DOHH2 (cell line): Measurements from ENCODE around the gene ZBTB7C.

Experiments used
- H3F3A ChIP-seq: fragments of 200-600 bp; sonication (generic), shearing (Covaris generic); 2 replicates; pipeline ENCODE4 v1.6.0; 2016; ENCODE audit warnings: antibody characterized with exemption, mild to moderate bottlenecking; ENCODE audit not compliant: control insufficient read depth, insufficient read depth
- H3K27ac ChIP-seq: fragments of 200-600 bp; sonication (generic); 2 replicates; pipeline ENCODE4 v1.5.1; 2014; ENCODE audit warnings: low read depth, mild to moderate bottlenecking, low read length, moderate library complexity
- H3K27me3 ChIP-seq: fragments of 200-600 bp; sonication (generic); 2 replicates; pipeline ENCODE4 v1.6.1; 2014; ENCODE audit warnings: mild to moderate bottlenecking, low read length, mixed read lengths; ENCODE audit not compliant: control insufficient read depth
- H3K36me3 ChIP-seq: fragments of 200-600 bp; sonication (generic); 2 replicates; pipeline ENCODE4 v1.6.1; 2014; ENCODE audit warnings: mild to moderate bottlenecking, low read length, moderate library complexity, mixed read lengths; ENCODE audit not compliant: control insufficient read depth
- H3K4me1 ChIP-seq: fragments of 200-600 bp; sonication (generic); 2 replicates; pipeline ENCODE4 v1.6.1; 2014; ENCODE audit warnings: mild to moderate bottlenecking, low read length, mixed read lengths; ENCODE audit not compliant: control insufficient read depth
- H3K4me2 ChIP-seq: fragments of 200-600 bp; sonication (generic); 2 replicates; pipeline ENCODE4 v1.6.0; 2014; ENCODE audit warnings: mild to moderate bottlenecking, low read length, moderate library complexity
- H3K4me3 ChIP-seq: fragments of 200-600 bp; sonication (generic); 2 replicates; pipeline ENCODE4 v1.5.1; 2014; ENCODE audit warnings: mild to moderate bottlenecking, low read length, mixed read lengths
- H3K79me2 ChIP-seq: fragments of 200-600 bp; sonication (generic); 2 replicates; pipeline ENCODE4 v1.6.1; 2014; ENCODE audit warnings: mild to moderate bottlenecking, low read length, mixed read lengths; ENCODE audit not compliant: control insufficient read depth
- H3K9me2 ChIP-seq: fragments of 200-600 bp; sonication (generic); replicated peaks from 2 replicates; pipeline ENCODE4 v1.6.1; 2014; ENCODE audit warnings: mild to moderate bottlenecking, low read length, mixed read lengths; ENCODE audit not compliant: control insufficient read depth
- H3K9me3 ChIP-seq: fragments of 200-600 bp; sonication (generic); 2 replicates; pipeline ENCODE4 v1.6.1; 2014; ENCODE audit warnings: antibody characterized with exemption, low read length, mixed read lengths; ENCODE audit not compliant: control insufficient read depth, insufficient read depth
- H4K20me1 ChIP-seq: fragments of 200-600 bp; sonication (generic); 2 replicates; pipeline ENCODE4 v1.6.0; 2014; ENCODE audit warnings: low read depth, mild to moderate bottlenecking, antibody characterized with exemption, low read length, moderate library complexity; ENCODE audit not compliant: control insufficient read depth, insufficient read depth
- EZH2phosphoT487 ChIP-seq: fragments of 200-600 bp; sonication (generic); IDR thresholded peaks from 2 replicates; pipeline ENCODE4 v1.6.1; 2017; ENCODE audit warnings: borderline replicate concordance, mild to moderate bottlenecking, antibody characterized with exemption, low read length, moderate library complexity, mixed read lengths
- TF ChIP-seq, protein P1 (sequence below): fragments of 200-600 bp; sonication (generic); IDR thresholded peaks from one replicate; pipeline ENCODE4 v1.5.1; 2014; ENCODE audit warnings: antibody characterized with exemption, mild to moderate bottlenecking, low read depth, low read length; ENCODE audit not compliant: poor library complexity, severe bottlenecking

The ZBTB7C gene

DNA sequence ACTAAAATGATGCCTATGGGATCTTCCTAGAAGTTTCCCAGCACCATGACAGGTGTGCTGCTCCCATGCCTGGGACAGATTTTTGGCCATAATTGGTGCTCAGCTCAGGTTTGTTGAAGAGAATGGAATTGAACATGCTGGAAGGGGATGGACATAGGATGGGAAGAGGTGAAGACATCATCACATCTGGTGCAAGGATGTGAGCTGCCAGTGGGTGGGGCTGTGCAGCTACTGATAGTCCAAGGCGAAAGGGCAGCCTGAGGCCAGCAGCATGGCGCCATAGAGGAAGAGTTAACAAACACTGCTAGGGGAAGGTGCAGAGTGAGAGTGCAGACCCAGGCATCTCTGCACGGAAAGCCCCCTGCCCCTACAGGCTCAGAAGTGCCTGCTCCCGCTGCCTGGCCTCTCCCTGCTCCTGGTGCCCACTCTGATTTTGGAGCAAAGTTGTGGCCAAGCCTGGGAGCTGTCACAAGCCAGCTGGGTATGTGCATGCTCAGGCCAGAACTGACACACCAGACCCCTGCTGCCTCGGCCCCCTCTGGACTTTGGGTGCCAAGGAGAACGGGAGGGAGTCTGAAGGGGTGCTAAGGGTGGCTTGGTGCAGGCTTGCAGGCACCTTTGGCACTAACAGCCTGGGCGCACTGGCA is 178.6 kb downstream of the ZBTB7C start:
- H3K4me2 ChIP-seq = no peak overlapping the region
- H3K27me3 ChIP-seq = no peaks in the 10 kb centered on the region
- no peaks in the 10 kb centered on the region for H3K9me2 ChIP-seq
- H3K4me3 ChIP-seq = no peak overlapping the region
- H3K79me2 ChIP-seq = no peaks in the 10 kb centered on the region
- TF ChIP-seq, protein P1, sequence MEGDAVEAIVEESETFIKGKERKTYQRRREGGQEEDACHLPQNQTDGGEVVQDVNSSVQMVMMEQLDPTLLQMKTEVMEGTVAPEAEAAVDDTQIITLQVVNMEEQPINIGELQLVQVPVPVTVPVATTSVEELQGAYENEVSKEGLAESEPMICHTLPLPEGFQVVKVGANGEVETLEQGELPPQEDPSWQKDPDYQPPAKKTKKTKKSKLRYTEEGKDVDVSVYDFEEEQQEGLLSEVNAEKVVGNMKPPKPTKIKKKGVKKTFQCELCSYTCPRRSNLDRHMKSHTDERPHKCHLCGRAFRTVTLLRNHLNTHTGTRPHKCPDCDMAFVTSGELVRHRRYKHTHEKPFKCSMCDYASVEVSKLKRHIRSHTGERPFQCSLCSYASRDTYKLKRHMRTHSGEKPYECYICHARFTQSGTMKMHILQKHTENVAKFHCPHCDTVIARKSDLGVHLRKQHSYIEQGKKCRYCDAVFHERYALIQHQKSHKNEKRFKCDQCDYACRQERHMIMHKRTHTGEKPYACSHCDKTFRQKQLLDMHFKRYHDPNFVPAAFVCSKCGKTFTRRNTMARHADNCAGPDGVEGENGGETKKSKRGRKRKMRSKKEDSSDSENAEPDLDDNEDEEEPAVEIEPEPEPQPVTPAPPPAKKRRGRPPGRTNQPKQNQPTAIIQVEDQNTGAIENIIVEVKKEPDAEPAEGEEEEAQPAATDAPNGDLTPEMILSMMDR = peak; percentile 52
- TF ChIP-seq EZH2phosphoT487 = no peak
- H3F3A ChIP-seq = no peaks in the 10 kb centered on the region
- H3K4me1 ChIP-seq = no peaks in the 10 kb centered on the region
- no peaks in the 10 kb centered on the region for H4K20me1 ChIP-seq
- no peaks in the 10 kb centered on the region for H3K36me3 ChIP-seq
- H3K9me3 ChIP-seq = no peaks in the 10 kb centered on the region
- no peak overlapping the region for H3K27ac ChIP-seq

DNA sequence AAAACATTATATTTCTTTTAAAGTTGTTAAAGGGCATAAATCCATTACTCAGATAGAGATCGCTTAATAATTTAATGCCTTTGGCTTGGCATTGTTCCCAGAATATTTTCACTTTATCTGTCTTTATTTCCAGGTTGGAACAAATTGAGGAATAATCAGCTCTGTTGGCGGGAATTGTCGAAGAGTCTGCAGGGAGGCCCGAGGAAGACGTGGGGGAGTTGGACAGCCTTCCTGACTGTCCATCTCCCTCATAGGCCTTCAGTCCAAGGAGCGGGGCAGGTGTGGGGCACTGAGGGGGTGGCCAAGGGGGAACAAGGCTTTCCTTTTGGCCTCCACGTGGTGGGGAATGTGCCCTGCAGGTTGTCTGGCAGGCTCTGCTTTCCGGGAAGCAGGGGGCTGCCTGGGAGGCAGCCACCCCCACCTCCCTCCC is 179.6 kb downstream of the ZBTB7C start:
- Histone ChIP-seq H3K27ac (no peak overlapping the region), H3K4me1 (no peaks in the 10 kb centered on the region), H3F3A (no peaks in the 10 kb centered on the region), H3K4me3 (no peak overlapping the region), H3K27me3 (no peaks in the 10 kb centered on the region), H3K9me2 (no peaks in the 10 kb centered on the region), H3K36me3 (no peaks in the 10 kb centered on the region), H3K79me2 (no peaks in the 10 kb centered on the region), H3K9me3 (no peaks in the 10 kb centered on the region), H3K4me2 (no peak overlapping the region), H4K20me1 (no peaks in the 10 kb centered on the region)
- TF ChIP-seq EZH2phosphoT487 = no peak
- TF ChIP-seq, protein P1 = no peak

DNA sequence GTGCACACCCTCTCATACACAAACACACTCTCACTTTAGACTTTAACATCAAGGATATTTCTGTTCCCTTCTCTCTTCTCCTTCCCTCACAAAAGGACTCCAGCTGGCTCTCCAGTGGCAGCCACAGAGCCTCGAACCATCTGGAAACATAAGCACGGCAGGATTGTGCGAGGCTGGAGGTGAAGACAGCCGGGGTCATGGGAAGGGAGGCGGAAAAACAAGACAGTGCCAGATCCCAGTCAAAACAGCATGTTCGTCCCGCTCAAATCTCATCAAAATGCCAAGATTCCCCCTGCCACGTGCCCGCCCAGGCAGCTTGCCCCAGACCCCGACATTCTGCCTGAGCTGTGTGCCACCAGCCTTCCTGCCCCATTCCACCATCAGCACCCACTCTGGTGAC is 180.3 kb downstream of the ZBTB7C start:
- Histone ChIP-seq H3F3A (no peaks in the 10 kb centered on the region), H3K4me3 (no peak overlapping the region), H3K9me3 (no peaks in the 10 kb centered on the region), H3K4me1 (no peaks in the 10 kb centered on the region), H3K4me2 (no peak overlapping the region), H3K36me3 (no peaks in the 10 kb centered on the region), H4K20me1 (no peaks in the 10 kb centered on the region), H3K27me3 (no peaks in the 10 kb centered on the region), H3K79me2 (no peaks in the 10 kb centered on the region), H3K9me2 (no peaks in the 10 kb centered on the region), H3K27ac (no peak overlapping the region)
- no peak for TF ChIP-seq EZH2phosphoT487
- TF ChIP-seq, protein P1 = no peak
